ENCODE measurements around the gene CHD6. TPM values are rescaled to one million over a fixed set of nuclear protein-coding genes. Genes with fewer than 3 reads are reported as not detected.

Gene CHD6
- total RNA-seq, 4 donors from 2014 or later, result 21.5 to 130 (median 33.6) TPM

GRCh38 chr20:41377275-41377674, 240.9 kb downstream of the CHD6 start:
- TF ChIP-seq, protein P1, sequence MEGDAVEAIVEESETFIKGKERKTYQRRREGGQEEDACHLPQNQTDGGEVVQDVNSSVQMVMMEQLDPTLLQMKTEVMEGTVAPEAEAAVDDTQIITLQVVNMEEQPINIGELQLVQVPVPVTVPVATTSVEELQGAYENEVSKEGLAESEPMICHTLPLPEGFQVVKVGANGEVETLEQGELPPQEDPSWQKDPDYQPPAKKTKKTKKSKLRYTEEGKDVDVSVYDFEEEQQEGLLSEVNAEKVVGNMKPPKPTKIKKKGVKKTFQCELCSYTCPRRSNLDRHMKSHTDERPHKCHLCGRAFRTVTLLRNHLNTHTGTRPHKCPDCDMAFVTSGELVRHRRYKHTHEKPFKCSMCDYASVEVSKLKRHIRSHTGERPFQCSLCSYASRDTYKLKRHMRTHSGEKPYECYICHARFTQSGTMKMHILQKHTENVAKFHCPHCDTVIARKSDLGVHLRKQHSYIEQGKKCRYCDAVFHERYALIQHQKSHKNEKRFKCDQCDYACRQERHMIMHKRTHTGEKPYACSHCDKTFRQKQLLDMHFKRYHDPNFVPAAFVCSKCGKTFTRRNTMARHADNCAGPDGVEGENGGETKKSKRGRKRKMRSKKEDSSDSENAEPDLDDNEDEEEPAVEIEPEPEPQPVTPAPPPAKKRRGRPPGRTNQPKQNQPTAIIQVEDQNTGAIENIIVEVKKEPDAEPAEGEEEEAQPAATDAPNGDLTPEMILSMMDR (IDR thresholded peaks at IDR 0.05), result no peak
- TF ChIP-seq POLR2A (IDR thresholded peaks at IDR 0.05), result no peak
- Histone ChIP-seq H3K4me1 (no peaks in the 10 kb centered on the region), H3K4me3 (no peak overlapping the region), H3K36me3 (no peaks in the 10 kb centered on the region), H3K9me3 (no peaks in the 10 kb centered on the region), H3K27me3 (no peaks in the 10 kb centered on the region), H3K27ac (no peak overlapping the region)
- DNase-seq, result no peak

DNA sequence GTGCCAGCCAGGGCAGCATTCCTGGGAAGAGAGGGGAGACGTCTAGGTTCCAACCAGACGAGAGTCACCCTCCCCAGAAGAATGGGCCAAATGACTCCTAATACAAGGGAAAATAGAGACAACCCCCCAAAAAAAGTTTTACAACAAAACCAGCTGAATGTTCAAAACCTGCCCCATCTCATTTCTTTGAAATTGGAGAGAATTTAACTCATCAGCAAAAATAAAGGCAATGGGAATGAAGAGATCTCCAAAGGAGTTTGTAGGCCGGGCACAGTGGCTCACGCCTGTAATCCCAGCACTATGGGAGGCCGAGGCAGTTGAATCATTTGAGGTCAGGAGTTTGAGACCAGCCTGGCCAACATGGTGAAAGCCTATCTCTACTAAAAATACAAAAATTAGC, 241.8 kb downstream of the CHD6 start:
- Histone ChIP-seq H3K4me3 (no peak overlapping the region), H3K27ac (no peak overlapping the region), H3K9me3 (no peaks in the 10 kb centered on the region), H3K4me1 (no peaks in the 10 kb centered on the region), H3K27me3 (no peaks in the 10 kb centered on the region), H3K36me3 (no peaks in the 10 kb centered on the region)
- TF ChIP-seq, protein P1 (IDR thresholded peaks at IDR 0.05), result no peak
- TF ChIP-seq POLR2A (IDR thresholded peaks at IDR 0.05), result no peak
- no peak for DNase-seq

DNA sequence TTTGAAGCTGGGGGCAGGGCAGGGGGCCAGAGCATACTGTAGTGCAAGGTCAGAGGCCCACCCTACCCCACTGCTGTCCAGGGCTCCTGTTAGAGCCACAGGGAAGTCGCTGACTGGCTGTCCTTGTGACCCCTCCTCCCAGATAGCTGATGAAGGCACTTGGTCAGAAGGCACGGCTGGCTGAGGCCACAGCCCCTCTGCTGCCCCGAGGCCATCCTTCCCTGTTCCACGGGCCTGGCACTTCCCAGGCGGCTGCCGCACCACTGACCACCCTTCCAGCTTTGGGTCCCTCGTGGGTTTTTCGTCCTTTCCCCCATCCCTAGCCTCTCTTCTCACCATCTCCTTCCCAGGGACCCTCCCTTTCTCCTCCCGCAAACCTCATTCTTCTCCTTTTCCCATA, 242.3 kb downstream of the CHD6 start:
- no peaks in the 10 kb centered on the region for H3K36me3 ChIP-seq
- no peaks in the 10 kb centered on the region for H3K9me3 ChIP-seq
- TF ChIP-seq, protein P1 (IDR thresholded peaks at IDR 0.05), result no peak
- TF ChIP-seq POLR2A (IDR thresholded peaks at IDR 0.05), result no peak
- no peaks in the 10 kb centered on the region for H3K27me3 ChIP-seq
- H3K4me1 ChIP-seq, result no peaks in the 10 kb centered on the region
- H3K27ac ChIP-seq, result no peak overlapping the region
- DNase-seq, result no peak
- H3K4me3 ChIP-seq, result no peak overlapping the region

DNA sequence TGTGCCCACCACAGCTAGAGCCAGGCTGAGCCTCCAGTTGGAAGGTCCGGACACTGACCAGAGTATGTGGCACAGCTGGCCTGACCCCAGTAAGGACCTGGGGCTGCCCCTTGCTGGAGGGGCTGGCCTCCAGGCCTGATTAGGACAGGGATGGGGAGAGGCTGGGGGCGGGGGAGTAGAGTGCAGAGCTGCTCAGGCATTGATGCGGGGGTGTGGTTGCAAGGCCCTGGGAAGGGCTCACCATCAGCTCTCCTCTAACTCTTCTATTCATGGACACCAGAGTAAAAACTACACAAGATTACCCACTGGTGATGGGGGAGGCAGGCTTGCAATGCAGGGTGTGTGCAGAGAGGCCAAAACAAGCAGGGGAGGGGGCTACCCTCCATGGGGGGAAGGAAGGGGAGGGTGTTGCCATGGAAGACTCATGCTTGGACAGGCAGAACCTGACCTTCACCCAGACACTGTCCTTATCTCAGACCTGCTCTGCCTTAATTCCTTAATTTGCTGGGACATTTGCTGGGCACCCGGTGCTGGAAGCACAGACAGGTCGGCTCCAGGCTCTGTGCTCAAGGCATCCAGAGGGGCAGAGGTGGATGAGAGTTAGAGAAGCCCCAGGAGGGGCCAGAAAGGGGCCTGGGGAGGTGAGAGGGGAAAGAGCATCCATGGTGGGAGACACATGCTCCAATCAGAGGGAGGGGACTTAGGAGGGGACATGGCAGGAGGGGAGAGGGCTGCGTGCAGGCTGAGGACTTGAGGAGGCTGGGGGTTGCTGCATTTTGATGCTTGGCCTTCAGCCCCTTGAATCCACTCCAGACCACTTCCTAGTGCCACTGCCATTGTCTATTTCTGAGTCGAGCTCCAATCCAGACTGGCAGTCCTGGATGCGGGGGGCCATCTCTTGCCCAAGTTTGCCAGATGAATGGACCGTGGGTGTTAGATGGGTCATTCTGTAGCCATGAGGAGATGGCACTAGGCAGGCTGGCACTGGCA, 244.0 kb downstream of the CHD6 start:
- H3K9me3 ChIP-seq, result no peaks in the 10 kb centered on the region
- H3K27ac ChIP-seq, result no peak overlapping the region
- no peak overlapping the region for H3K4me3 ChIP-seq
- TF ChIP-seq POLR2A (IDR thresholded peaks at IDR 0.05), result no peak
- no peaks in the 10 kb centered on the region for H3K27me3 ChIP-seq
- no peak for DNase-seq
- no peaks in the 10 kb centered on the region for H3K4me1 ChIP-seq
- H3K36me3 ChIP-seq, result no peaks in the 10 kb centered on the region

DNA sequence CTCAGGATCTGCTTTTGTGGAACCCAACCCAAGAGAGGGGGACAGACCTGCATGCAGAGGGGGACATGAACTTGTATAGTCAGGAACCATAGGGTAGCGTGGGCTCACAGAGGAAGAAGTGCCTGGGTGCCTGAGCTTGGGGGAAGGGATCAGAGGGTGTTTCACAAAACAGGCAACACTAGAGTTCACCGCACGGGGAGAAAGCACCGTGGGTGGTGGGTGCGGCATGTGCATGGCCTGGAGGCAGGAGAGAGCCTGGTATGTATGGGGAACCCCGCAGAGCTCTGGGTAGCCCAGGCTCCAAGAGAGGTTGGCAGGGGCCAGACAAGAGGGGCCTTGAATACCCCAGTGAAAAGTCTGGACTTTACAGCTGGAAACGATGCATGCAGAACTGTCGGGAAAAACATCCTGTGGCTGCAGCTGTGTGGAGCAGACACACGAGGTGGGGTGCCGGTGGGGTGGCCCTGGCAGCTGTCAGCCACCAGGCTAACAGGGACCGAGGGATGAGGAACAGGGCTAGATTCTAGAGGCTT, 244.9 kb downstream of the CHD6 start:
- Histone ChIP-seq H3K27ac (no peak overlapping the region), H3K4me3 (no peak overlapping the region), H3K36me3 (no peaks in the 10 kb centered on the region), H3K4me1 (no peaks in the 10 kb centered on the region), H3K9me3 (no peaks in the 10 kb centered on the region), H3K27me3 (no peaks in the 10 kb centered on the region)
- no peak for TF ChIP-seq POLR2A (IDR thresholded peaks at IDR 0.05)
- TF ChIP-seq, protein P1 (IDR thresholded peaks at IDR 0.05), result no peak
- DNase-seq, result no peak

DNA sequence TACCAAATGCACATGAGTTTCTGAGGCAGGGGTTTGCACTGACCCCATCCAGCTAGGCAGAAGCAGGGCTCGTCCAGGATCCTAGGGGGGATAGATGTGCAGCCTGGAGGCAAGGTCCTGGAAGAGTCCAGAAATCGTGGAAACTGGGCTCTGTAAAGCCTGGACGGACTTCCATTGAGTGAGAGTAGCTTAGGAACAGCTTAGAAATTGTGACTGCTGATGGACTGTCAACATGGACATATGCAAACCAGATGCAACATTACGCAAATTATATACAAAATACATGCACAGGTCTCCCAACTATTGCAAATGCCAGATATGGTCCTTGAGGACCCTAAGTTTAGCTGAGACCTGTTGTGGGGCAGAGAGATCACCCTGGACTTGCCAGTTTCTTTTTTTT, 246.8 kb downstream of the CHD6 start:
- Histone ChIP-seq H3K36me3 (no peaks in the 10 kb centered on the region), H3K4me1 (peaks cover 0 to 5% (median 0%) of the 10 kb centered on the region in 4 donors), H3K9me3 (no peaks in the 10 kb centered on the region), H3K27me3 (no peaks in the 10 kb centered on the region), H3K27ac (no peak overlapping the region), H3K4me3 (no peak overlapping the region)
- DNase-seq, result no peak
- TF ChIP-seq POLR2A (IDR thresholded peaks at IDR 0.05), result no peak
- TF ChIP-seq, protein P1 (IDR thresholded peaks at IDR 0.05), result no peak
